Neural progenitor cell (in vitro differentiated cells): ENCODE measurements around the gene ADGRG7.

Source experiments
- CTCF ChIP-seq: fragments of 200-600 bp; sonication (generic); IDR thresholded peaks from 2 replicates; pipeline ENCODE4 v1.5.1; 2017; ENCODE audit warnings: antibody characterized with exemption, mild to moderate bottlenecking
- EZH2 ChIP-seq: fragments of 200-600 bp; sonication (generic); IDR thresholded peaks from 2 replicates; pipeline ENCODE4 v1.6.1; 2017; ENCODE audit warnings: antibody characterized with exemption, mild to moderate bottlenecking, moderate library complexity

DNA sequence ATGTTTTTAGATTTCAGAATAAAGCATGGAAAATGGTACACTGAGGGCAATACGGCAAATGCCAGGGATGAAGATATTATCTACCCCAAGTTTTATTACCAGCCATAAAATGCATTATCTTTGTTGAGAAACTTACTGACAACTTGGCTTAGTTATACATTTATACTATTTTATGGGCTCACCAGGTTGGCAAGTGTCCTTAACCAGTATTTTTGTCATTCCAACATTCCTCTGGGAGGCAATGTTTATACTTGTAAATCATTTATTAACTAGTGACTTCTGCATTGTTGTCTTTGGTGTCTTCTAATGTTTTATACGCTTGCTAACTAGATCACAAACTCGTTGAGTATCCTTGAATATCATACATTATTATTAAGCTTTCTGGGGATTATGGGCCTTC lies 18.0 kb upstream of the ADGRG7 start:
- TF ChIP-seq CTCF (no peak), EZH2 (no peak)
